Effector memory CD4-positive, alpha-beta T cell (primary cell): ENCODE results near the gene PCNX3.

Source experiments
- DNase-seq, 3 donors: peaks; one replicate each; pipeline ENCODE4 v3.0.0-alpha.2; 2020
- H3K27ac ChIP-seq: 2 replicates; pipeline ENCODE4 v1.7.0; 2013; ENCODE audit warnings: mild to moderate bottlenecking, low read length, moderate library complexity; ENCODE audit not compliant: insufficient read depth, poor library complexity, severe bottlenecking
- H3K27me3 ChIP-seq: replicated peaks from 2 replicates; pipeline ENCODE4 v1.7.0; 2013; ENCODE audit warnings: mild to moderate bottlenecking, low read length; ENCODE audit not compliant: insufficient read depth, control insufficient read depth, poor library complexity, severe bottlenecking
- H3K36me3 ChIP-seq: 2 replicates; pipeline ENCODE4 v1.7.0; 2013; ENCODE audit warnings: mild to moderate bottlenecking, low read length, moderate library complexity; ENCODE audit not compliant: control insufficient read depth, insufficient read depth
- H3K4me1 ChIP-seq: 2 replicates; pipeline ENCODE4 v1.7.0; 2013; ENCODE audit warnings: low read length, mild to moderate bottlenecking; ENCODE audit not compliant: control insufficient read depth, insufficient read depth, poor library complexity, severe bottlenecking
- H3K4me3 ChIP-seq: 2 replicates; pipeline ENCODE4 v1.7.0; 2013; ENCODE audit warnings: low read length, low read depth, mild to moderate bottlenecking; ENCODE audit not compliant: insufficient read depth, poor library complexity, severe bottlenecking
- H3K9me3 ChIP-seq: 2 replicates; pipeline ENCODE4 v1.7.0; 2013; ENCODE audit warnings: mild to moderate bottlenecking, low read length, moderate library complexity; ENCODE audit not compliant: control insufficient read depth

Gene PCNX3

DNA sequence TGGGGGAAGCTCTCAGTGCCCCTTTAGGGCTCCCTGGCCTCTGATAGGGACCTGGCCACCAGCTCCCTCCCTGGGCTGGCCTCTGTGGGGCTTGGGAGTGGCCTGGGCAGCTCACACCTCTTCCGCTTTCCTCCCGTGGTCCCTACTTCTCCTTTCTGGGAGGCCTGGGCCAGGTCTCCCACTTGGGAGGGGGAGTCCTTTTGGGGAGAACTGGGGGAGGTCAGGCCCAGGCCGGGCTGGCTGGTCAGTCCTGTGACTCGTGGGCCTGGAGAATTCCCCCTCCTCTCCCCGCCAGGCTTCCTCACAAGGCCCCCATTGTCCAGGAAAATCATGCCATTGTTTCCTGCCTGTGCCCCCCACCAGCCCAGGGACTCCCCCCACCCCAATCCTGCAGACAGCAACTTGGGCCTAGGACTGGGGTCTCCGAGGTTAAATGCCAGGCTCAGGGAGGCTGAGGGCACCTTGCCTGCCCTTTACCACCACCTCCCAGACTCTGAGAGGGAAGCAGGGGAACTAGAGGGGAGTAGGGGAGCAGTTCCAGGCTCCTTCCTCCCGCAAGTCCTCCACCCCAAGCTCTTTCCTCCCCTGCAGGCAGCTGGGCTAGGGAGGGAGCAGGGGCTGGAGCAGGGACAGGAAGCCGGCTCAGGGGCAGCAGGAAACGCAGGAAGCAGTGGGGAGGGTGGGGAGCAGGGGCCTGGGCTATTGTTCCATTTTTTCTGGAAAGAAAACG lies 4.4 kb upstream of the PCNX3 start:
- Histone ChIP-seq H3K4me3 (peak overlapping the region; percentile 31), H3K27me3 (no peaks in the 10 kb centered on the region), H3K4me1 (peaks cover 36% of the 10 kb centered on the region), H3K9me3 (no peaks in the 10 kb centered on the region), H3K36me3 (peaks cover 33% of the 10 kb centered on the region), H3K27ac (peak overlapping the region; percentile 96)
- DNase-seq: no peak

DNA sequence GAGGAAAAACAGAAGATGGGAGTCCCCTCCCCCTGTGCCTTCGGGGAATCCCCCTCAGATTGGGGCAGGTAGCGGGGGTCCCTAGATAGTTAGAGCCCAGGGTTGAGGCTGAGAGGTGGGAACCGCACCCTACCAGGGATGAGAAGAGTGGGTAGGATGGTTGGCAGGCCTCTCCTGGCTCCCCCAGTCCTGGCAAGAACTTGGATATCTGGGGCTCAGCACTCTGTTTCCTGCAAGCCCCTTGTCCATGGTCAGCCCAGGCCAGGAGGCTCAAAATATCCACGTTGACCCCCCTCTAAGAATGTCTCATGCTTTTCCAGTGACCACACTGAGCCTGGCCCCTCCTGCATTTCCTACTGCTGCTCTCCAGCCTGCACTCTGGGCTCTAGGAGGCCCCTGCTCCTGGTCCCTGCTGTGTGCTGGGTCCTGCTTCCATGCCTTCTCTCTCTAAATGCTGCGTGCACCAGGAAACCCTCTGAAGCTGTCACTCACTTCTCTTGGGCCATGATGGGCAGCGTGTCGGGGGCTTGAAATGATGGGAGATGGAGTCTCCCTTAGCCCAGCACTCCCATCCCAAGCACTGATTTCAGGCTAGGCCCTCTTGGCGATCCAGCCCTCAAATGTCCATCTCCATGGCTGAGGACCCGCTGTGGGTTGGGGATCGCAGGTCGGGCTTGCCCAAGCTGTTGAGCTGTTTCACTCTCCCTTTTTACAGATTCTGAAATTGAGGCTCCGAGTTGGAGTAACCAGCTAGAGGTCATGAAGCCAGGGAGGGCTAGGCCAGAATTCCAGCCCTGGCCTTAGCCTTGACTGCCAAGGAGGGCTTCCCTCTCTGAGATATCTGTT lies 3.6 kb upstream of the PCNX3 start:
- no peak for DNase-seq
- H3K36me3 ChIP-seq: peaks cover 26% of the 10 kb centered on the region
- H3K27me3 ChIP-seq: no peaks in the 10 kb centered on the region
- H3K27ac ChIP-seq: peak overlapping the region; percentile 96
- peak overlapping the region; percentile 85 for H3K4me3 ChIP-seq
- H3K4me1 ChIP-seq: peaks cover 44% of the 10 kb centered on the region
- no peaks in the 10 kb centered on the region for H3K9me3 ChIP-seq

DNA sequence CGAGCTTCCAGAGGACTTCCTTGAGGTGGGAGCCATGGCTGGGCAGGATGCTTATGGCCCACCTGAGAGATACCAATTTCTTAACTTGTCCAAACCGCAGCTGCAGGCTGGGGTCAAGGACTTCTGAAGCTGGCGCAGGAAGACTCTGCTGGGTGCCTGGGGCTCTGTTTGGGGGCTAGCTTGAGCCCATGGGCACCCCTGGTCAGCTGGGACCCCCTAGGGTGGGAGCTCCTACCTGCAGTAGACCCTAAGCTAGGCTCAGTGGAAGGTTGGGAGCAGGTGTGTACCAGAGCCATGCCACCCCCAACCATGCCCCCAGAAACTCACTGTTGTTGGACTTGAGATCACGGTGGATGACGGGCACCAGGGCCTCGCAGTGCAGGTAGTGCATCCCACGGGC lies 2.9 kb upstream of the PCNX3 start:
- DNase-seq: no peak
- Histone ChIP-seq H3K36me3 (peaks cover 26% of the 10 kb centered on the region), H3K9me3 (no peaks in the 10 kb centered on the region), H3K27ac (peak overlapping the region; percentile 96), H3K4me3 (peak overlapping the region; percentile 85), H3K27me3 (no peaks in the 10 kb centered on the region), H3K4me1 (peaks cover 49% of the 10 kb centered on the region)

DNA sequence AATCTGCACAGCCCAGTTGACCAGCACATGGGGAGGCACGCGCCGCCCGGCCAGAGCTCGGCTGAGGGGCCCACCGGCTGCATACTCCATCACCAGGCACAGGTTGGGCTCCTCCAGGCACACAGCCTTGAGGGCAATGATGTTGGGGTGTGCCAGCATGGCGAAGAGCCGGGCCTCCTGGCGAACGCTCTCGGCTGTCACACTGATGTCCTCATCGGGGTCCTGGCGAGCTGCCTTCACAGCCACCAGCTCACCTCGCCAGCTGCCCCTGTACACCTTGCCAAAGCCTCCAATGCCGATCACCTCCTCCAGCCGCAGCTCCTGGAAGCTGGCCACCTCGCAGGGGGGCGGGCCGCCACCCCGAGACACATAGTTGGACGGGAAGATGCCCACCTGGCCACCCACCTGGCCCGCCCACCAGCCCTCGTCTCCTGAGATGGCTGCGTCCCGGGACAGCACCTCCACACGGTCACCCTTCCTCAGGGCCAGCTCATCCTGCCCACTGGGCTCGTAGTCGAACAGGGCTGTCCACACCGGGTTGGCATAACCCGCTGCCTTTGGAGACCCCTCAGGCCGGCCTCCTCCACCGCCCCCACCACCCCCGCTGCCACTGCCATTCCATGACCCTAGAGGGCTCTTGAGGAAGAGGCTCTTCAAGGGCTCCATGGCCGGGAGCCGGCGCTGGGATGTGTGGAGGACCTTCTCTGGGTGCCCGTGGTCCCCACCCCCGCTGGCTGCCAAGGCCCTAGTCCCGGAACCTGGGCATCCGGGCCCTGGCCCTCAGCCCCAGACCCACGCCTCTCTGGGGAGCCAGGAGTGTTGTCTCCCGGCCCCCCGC lies 2.3 kb upstream of the PCNX3 start:
- peaks cover 26% of the 10 kb centered on the region for H3K36me3 ChIP-seq
- H3K27ac ChIP-seq: peak overlapping the region; percentile 96
- H3K27me3 ChIP-seq: no peaks in the 10 kb centered on the region
- no peaks in the 10 kb centered on the region for H3K9me3 ChIP-seq
- peak overlapping the region; percentile 85 for H3K4me3 ChIP-seq
- DNase-seq: no peak
- H3K4me1 ChIP-seq: peaks cover 49% of the 10 kb centered on the region

DNA sequence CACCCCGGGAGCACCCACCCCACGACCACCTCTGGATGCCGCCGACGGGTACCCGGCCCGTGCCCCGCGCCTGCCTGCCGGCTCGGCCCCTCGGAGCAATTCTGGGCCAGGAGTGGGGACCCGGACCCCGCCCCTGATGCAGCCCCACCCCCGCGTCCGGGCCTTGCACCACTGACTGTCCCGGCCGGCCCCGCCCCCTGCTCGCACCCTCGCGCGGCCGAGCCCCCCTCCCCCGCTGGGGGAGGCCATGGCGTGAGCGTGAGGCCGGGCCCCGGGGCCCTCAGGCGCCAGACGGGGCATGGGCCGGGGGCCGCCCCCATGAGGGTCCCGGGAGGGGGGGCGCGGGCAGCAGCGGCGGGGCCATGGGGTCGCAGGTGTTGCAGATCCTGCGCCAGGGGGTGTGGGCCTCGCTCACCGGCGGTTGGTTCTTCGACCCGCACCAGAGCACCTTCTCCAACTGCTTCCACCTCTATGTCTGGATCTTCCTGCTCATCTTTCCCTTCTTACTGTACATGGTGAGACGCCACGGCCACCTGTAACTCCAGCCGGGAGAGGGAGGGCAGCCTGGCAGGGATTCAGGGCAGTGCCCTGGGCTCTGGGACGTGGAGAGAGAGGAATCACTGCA lies 486 bp downstream of the PCNX3 start:
- Histone ChIP-seq H3K4me1 (peaks cover 41% of the 10 kb centered on the region), H3K9me3 (no peaks in the 10 kb centered on the region), H3K4me3 (peak overlapping the region; percentile 82), H3K27ac (peak overlapping the region; percentile 86), H3K36me3 (peaks cover 41% of the 10 kb centered on the region), H3K27me3 (no peaks in the 10 kb centered on the region)
- DNase-seq: no peak

DNA sequence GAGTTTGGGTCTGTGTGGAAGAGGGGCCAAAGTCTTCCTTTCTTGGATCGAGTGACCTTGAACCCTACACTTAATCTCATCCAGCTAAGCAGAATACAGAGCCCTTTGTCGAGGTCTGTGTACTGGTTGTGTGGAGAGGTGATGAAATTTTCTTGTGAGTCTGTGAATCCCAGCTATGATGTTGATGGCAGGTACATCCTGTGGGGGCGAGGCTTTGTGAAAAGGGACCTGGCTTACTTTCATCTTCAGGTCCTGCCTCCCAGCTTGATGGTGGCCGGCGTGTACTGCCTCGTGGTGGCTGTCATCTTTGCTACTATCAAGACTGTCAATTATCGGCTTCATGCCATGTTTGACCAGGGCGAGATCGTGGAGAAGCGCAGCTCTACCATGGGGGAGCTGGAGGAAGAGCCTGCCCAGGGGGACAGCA lies 1.0 kb downstream of the PCNX3 start:
- no peak for DNase-seq
- Histone ChIP-seq H3K4me3 (peak overlapping the region; percentile 82), H3K36me3 (peaks cover 46% of the 10 kb centered on the region), H3K27ac (peak overlapping the region; percentile 86), H3K4me1 (peaks cover 36% of the 10 kb centered on the region), H3K27me3 (no peaks in the 10 kb centered on the region), H3K9me3 (no peaks in the 10 kb centered on the region)

DNA sequence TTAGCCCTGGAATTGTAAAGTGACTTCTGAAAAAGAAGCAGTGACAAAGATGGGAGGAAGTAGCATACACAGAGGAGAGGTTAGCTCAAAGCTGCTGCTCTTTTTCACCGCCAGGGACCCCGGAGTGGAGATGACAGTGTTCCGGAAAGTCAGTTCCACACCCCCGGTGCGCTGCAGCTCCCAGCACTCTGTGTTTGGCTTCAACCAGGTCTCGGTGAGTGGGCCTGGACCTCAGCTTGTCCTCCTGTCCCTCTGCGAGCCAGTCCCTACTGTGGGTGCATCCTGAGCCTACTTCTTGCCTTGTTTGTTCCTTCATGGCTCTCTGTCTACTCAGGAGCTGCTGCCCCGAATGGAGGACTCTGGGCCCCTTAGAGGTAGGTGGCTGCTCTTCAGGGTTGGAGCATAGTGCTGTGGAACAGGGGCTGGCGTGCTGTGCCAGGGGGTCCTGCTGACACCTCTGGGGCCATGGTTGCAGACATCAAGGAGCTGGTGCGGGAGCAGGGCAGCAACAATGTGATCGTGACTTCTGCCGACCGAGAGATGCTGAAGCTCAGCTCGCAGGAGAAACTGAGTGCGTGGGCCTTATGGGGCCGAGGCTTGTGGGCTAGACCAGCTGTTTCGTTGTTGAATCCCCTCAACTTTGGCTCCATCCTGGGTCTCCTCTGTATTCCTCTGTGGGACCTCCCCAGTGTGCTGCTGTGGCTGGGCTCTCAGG lies 1.7 kb downstream of the PCNX3 start:
- Histone ChIP-seq H3K27ac (no peak overlapping the region), H3K36me3 (peaks cover 46% of the 10 kb centered on the region), H3K4me1 (peaks cover 29% of the 10 kb centered on the region), H3K4me3 (no peak overlapping the region), H3K27me3 (no peaks in the 10 kb centered on the region), H3K9me3 (no peaks in the 10 kb centered on the region)
- DNase-seq: no peak

DNA sequence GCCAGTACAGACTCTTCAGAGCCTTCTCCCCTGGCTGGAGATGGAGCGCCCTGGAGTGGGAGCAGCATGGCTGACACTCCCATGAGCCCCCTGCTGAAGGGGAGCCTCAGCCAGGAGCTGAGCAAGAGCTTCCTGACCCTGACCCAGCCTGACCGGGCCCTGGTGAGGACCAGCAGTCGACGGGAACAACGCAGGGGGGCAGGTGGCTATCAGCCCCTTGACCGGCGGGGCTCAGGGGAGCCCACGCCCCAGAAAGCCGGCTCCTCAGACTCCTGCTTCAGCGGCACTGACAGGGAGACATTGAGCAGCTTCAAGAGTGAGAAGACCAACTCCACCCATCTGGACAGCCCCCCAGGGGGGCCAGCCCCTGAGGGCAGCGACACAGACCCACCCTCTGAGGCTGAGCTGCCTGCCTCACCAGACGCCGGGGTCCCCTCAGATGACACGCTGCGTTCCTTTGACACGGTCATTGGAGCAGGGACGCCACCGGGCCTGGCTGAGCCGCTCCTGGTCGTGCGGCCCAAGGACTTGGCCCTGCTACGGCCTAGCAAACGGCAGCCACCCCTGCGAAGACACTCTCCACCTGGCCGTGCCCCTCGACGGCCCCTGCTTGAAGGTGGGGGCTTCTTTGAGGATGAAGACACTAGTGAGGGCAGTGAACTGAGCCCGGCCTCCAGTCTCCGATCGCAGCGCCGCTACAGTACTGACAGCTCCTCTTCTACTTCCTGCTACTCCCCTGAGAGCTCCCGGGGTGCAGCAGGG lies 2.6 kb downstream of the PCNX3 start:
- Histone ChIP-seq H3K27ac (no peak overlapping the region), H3K4me3 (no peak overlapping the region), H3K4me1 (peaks cover 20% of the 10 kb centered on the region), H3K36me3 (peaks cover 46% of the 10 kb centered on the region), H3K27me3 (no peaks in the 10 kb centered on the region), H3K9me3 (no peaks in the 10 kb centered on the region)
- no peak for DNase-seq
